ENCODE measurements around the gene ACTN3.

- no peak for TF ChIP-seq POLR2A (IDR thresholded peaks at IDR 0.05)
- no peak for TF ChIP-seq CTCF (IDR thresholded peaks at IDR 0.05)
- no peak for TF ChIP-seq POLR2AphosphoS5 (IDR thresholded peaks at IDR 0.05)
These were observed 12.6 kb downstream of the ACTN3 start for GRCh38 chr11:66559142-66559865.

All from breast epithelium (tissue), 3 donors.